ENCODE results near the gene CCR4.
"Not testable (repeated sequence)": the region's sequence is repeated elsewhere in the genome, so short reads cannot be mapped to it uniquely, and the experiment has no call there.

CCR4 gene

GRCh38 chr3:32952369-32953077, 1.1 kb downstream of the CCR4 start:
- DNase-seq, result no peak

- DNase-seq, result no peak
These were observed 3.1 kb downstream of the CCR4 start for GRCh38 chr3:32954506-32954905.

GRCh38 chr3:32956750-32957570, 5.5 kb downstream of the CCR4 start:
- DNase-seq, result no peak

GRCh38 chr3:32958509-32958908, 7.1 kb downstream of the CCR4 start:
- no peak for DNase-seq

- no peak for DNase-seq
These were observed 7.9 kb downstream of the CCR4 start for GRCh38 chr3:32959371-32959770.

GRCh38 chr3:32960404-32961170, 9.1 kb downstream of the CCR4 start:
- DNase-seq, result no peak

- no peak for DNase-seq
These were observed 9.8 kb downstream of the CCR4 start for GRCh38 chr3:32961189-32961715.

GRCh38 chr3:32963871-32964270, 12.4 kb downstream of the CCR4 start:
- no peak for DNase-seq

- not testable (repeated sequence) for DNase-seq
These were observed 13.3 kb downstream of the CCR4 start for GRCh38 chr3:32964781-32965180.

- not testable (repeated sequence) for DNase-seq
These were observed 14.3 kb downstream of the CCR4 start for GRCh38 chr3:32965617-32966213.

GRCh38 chr3:32966627-32967026, 15.2 kb downstream of the CCR4 start:
- DNase-seq, result not testable (repeated sequence)

GRCh38 chr3:32968166-32968919, 16.9 kb downstream of the CCR4 start:
- DNase-seq, result no peak

GRCh38 chr3:32968920-32969389, 17.5 kb downstream of the CCR4 start:
- DNase-seq, result no peak

GRCh38 chr3:32969656-32970055, 18.2 kb downstream of the CCR4 start:
- DNase-seq, result no peak

- not testable (repeated sequence) for DNase-seq
These were observed 19.8 kb downstream of the CCR4 start for GRCh38 chr3:32971291-32971690.

GRCh38 chr3:32972482-32973146, 21.2 kb downstream of the CCR4 start:
- no peak for DNase-seq

- no peak for DNase-seq
These were observed 22.5 kb downstream of the CCR4 start for GRCh38 chr3:32973982-32974381.

- DNase-seq, result no peak
These were observed 24.6 kb downstream of the CCR4 start for GRCh38 chr3:32975891-32976595.

- DNase-seq, result no peak
These were observed 26.4 kb downstream of the CCR4 start for GRCh38 chr3:32977861-32978260.

- no peak for DNase-seq
These were observed 26.9 kb downstream of the CCR4 start for GRCh38 chr3:32978331-32978730.

GRCh38 chr3:32983124-32983523, 31.7 kb downstream of the CCR4 start:
- no peak for DNase-seq

Measured in right forelimb (tissue), 1 donor.